ENCODE measurements around the gene DLX1. TPM values are rescaled to one million over a fixed set of nuclear protein-coding genes. Genes with fewer than 3 reads are reported as not detected.

DLX1 gene
- total and polyA plus RNA-seq, 9 of the 15 experiments (the other 6 are each of a cell fraction or from before 2014, with no cell fraction given) = 1.9 to 26.2 (median 9.6) TPM

DNA sequence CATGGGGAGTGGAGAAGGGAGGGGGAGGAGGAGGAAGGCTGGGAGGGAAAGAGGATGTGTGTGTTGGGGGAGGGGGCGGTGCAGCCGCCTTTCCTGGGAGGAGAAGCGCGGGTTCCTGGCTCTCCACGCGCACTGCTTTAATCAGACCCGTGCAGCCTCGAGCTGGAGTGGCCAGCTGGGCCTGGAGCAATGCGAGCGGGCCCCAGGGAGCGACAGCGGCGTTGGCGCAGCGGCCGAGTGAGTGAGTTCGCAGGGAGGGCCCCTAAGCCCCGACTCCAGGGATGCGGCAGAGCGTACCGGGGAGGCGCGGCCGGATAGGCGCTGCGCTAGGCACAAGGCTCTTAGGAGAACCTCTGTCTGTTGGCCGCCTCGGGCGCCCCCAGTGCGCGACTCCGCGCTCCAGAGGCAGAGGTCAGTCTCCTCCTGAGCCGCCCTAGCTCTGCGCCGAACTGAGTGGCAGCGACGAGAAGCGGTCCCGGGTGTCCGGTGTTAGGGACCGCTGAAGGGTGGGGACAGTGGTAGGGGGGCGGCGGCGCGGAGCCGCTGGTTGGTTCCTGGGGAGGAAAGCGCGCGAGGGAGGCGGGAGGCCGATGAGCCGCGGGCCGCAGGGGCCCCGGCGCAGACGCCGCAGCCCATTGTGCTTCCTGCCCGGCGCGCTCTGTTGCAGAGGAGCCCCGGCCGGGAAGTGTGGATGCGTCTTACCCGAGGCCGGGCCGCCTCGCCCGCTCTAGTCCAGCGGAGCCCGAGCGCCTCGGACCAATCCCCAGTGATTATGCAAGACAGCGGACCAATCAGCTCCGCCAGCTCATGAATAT lies 455 bp upstream of the DLX1 start (continued):
- TF ChIP-seq, protein P1, sequence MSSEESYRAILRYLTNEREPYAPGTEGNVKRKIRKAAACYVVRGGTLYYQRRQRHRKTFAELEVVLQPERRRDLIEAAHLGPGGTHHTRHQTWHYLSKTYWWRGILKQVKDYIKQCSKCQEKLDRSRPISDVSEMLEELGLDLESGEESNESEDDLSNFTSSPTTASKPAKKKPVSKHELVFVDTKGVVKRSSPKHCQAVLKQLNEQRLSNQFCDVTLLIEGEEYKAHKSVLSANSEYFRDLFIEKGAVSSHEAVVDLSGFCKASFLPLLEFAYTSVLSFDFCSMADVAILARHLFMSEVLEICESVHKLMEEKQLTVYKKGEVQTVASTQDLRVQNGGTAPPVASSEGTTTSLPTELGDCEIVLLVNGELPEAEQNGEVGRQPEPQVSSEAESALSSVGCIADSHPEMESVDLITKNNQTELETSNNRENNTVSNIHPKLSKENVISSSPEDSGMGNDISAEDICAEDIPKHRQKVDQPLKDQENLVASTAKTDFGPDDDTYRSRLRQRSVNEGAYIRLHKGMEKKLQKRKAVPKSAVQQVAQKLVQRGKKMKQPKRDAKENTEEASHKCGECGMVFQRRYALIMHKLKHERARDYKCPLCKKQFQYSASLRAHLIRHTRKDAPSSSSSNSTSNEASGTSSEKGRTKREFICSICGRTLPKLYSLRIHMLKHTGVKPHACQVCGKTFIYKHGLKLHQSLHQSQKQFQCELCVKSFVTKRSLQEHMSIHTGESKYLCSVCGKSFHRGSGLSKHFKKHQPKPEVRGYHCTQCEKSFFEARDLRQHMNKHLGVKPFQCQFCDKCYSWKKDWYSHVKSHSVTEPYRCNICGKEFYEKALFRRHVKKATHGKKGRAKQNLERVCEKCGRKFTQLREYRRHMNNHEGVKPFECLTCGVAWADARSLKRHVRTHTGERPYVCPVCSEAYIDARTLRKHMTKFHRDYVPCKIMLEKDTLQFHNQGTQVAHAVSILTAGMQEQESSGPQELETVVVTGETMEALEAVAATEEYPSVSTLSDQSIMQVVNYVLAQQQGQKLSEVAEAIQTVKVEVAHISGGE (CRISPR knock-in tag; IDR thresholded peaks at IDR 0.05) = peak in 1 of 3 experiments; percentile 59; a peak in 1 of 6 replicates
- TF ChIP-seq TBP (optimal IDR thresholded peaks at IDR 0.05; ENCODE audit: low read depth, low read length) (peak; percentile 87), SMAD1 (IDR thresholded peaks at IDR 0.05; ENCODE audit: low read depth, low read length, partially characterized antibody) (peak; percentile 30), SAP30 (IDR thresholded peaks at IDR 0.05; ENCODE audit: borderline replicate concordance, insufficient read depth, low read depth, low read length, poor library complexity, severe bottlenecking) (peak; percentile 81), IRF1 (CRISPR knock-in tag; IDR thresholded peaks at IDR 0.05; ENCODE audit: borderline replicate concordance) (peak; percentile 86; the same call in 1 of the 2 replicates), CREBBP (IDR thresholded peaks at IDR 0.05; ENCODE audit: low read depth, low read length) (no peak), CEBPB (tag; IDR thresholded peaks at IDR 0.05) (peak; percentile 97), RAD21 (CRISPR knock-in tag; conservative IDR thresholded peaks at IDR 0.05 in 1 of 2, IDR thresholded peaks at IDR 0.05 in 1 of 2) (peak; percentile 5 to 14; a peak in 2 of 4 replicates), HIVEP1 (CRISPR knock-in tag; IDR thresholded peaks at IDR 0.05) (0 out of 2 replicates have a peak, but pooled peaks have one; percentile 2), ZBTB5 (IDR thresholded peaks at IDR 0.05) (no peak), FOXK1 (CRISPR knock-in tag; IDR thresholded peaks at IDR 0.05; ENCODE audit: borderline replicate concordance) (no peak; the same call in 1 of the 2 replicates), MTA3 (IDR thresholded peaks at IDR 0.05; ENCODE audit: borderline replicate concordance) (peak; percentile 60; the same call in 1 of the 2 replicates), CBX8 (IDR thresholded peaks at IDR 0.05; ENCODE audit: borderline replicate concordance, extremely low read depth, low read depth, low read length, poor library complexity, severe bottlenecking) (no peak), RAD51 (IDR thresholded peaks at IDR 0.05; ENCODE audit: borderline replicate concordance, low read depth) (no peak), TGIF2 (CRISPR knock-in tag; IDR thresholded peaks at IDR 0.05) (peak; percentile 92; the same call in 1 of the 2 replicates), TRIM24 (IDR thresholded peaks at IDR 0.05) (peak; percentile 53 to 66; a peak in 2 of 4 replicates), POLR2B (IDR thresholded peaks at IDR 0.05; ENCODE audit: low read depth, partially characterized antibody) (peak; percentile 94)

Measured in K562 (cell line).